Muscle of leg (tissue), 16 donors: ENCODE data around the gene FABP3. TPM values are rescaled to one million over a fixed set of nuclear protein-coding genes. Genes with fewer than 3 reads are reported as not detected.
A peak's percentile ranks its signal among the peaks of the same experiment; 100 is the strongest.

Source experiments
- DNase-seq: peaks from one replicate; pipeline ENCODE4 v3.0.0; 2013
- H3K27ac ChIP-seq: one replicate; pipeline ENCODE4 v1.5.1; 2013; ENCODE audit warnings: mild to moderate bottlenecking, low read length, control low read depth
- H3K27me3 ChIP-seq: one replicate; pipeline ENCODE4 v1.6.1; 2013; ENCODE audit warnings: low read length; ENCODE audit not compliant: control insufficient read depth, insufficient read depth
- H3K36me3 ChIP-seq: one replicate; pipeline ENCODE4 v1.6.1; 2013; ENCODE audit warnings: low read length; ENCODE audit not compliant: control insufficient read depth, insufficient read depth
- H3K4me1 ChIP-seq: one replicate; pipeline ENCODE4 v1.6.1; 2013; ENCODE audit warnings: low read length; ENCODE audit not compliant: control insufficient read depth, insufficient read depth
- H3K4me3 ChIP-seq: one replicate; pipeline ENCODE4 v1.5.1; 2013; ENCODE audit warnings: low read length, control low read depth
- H3K9me3 ChIP-seq: replicated peaks from 2 replicates; pipeline ENCODE4 v1.6.1; 2013; ENCODE audit warnings: low read depth, low read length; ENCODE audit not compliant: control insufficient read depth
- WGBS: methylation state at CpG from one replicate; pipeline ENCODE4 v1.1.5; 2013; ENCODE audit warnings: missing lambda C conversion rate; ENCODE audit not compliant: insufficient coverage; 5-methylcytosine and 5-hydroxymethylcytosine counted together
- long read RNA-seq, 11 donors: transcript quantifications; one replicate each; lab custom pipeline, GENCODE V29; 2026
- polyA plus RNA-seq, 8 donors: library from polyadenylated mRNA; unstranded; fragments of 120-200 nt; gene quantifications; one replicate each; pipeline versions ENCODE4 v1.2.1 to v1.2.3, GENCODE V29; 2013; ENCODE audit warnings: inconsistent platforms in 1 of 8, low replicate concordance in 1 of 8; ENCODE audit not compliant: insufficient read length in 8 of 8, insufficient read depth in 1 of 8
- total RNA-seq: library from RNA; stranded (reverse); fragments of 120-200 nt; gene quantifications from one replicate; pipeline ENCODE4 v1.2.4, GENCODE V29; 2013

The FABP3 gene
- total RNA-seq (169 TPM), polyA plus RNA-seq (100 to 1,000 TPM; 101 to 195 (median 150) TPM)
- long read RNA-seq, donor 1, transcript FABP3-201 (4 exons, 725 nt) = major isoform, 19 of 19 reads
- long read RNA-seq, donor 1, partial matches to known transcripts = 0 of 19 reads
- long read RNA-seq, donor 1, other reads (novel, unspliced or antisense) = 0 of 19 reads
- long read RNA-seq, donor 2, transcript FABP3-201 (4 exons, 725 nt) = major isoform, 7 of 7 reads
- long read RNA-seq, donor 2, partial matches to known transcripts = 0 of 7 reads
- long read RNA-seq, donor 2, other reads (novel, unspliced or antisense) = 0 of 7 reads
- long read RNA-seq, donor 3, transcript FABP3-201 (4 exons, 725 nt) = major isoform, 62 of 110 reads
- long read RNA-seq, donor 3, partial matches to known transcripts = 19 of 110 reads
- long read RNA-seq, donor 3, other reads (novel, unspliced or antisense) = 26 of 110 reads
- long read RNA-seq, donor 4, transcript FABP3-201 (4 exons, 725 nt) = major isoform, 43 of 64 reads
- long read RNA-seq, donor 4, transcript FABP3-203 (3 exons, 535 nt) = minor isoform, 7 of 64 reads
- long read RNA-seq, donor 4, partial matches to known transcripts = 14 of 64 reads
- long read RNA-seq, donor 4, other reads (novel, unspliced or antisense) = 0 of 64 reads
- long read RNA-seq, donor 5, transcript FABP3-201 (4 exons, 725 nt) = major isoform, 130 of 169 reads
- long read RNA-seq, donor 5, transcript FABP3-203 (3 exons, 535 nt) = minor isoform, 8 of 169 reads
- long read RNA-seq, donor 5, partial matches to known transcripts = 26 of 169 reads
- long read RNA-seq, donor 5, other reads (novel, unspliced or antisense) = 5 of 169 reads
- long read RNA-seq, donor 6, transcript FABP3-201 (4 exons, 725 nt) = major isoform, 143 of 186 reads
- long read RNA-seq, donor 6, transcript FABP3-203 (3 exons, 535 nt) = minor isoform, 15 of 186 reads
- long read RNA-seq, donor 6, partial matches to known transcripts = 28 of 186 reads
- long read RNA-seq, donor 6, other reads (novel, unspliced or antisense) = 0 of 186 reads
- long read RNA-seq, donor 7, transcript FABP3-203 (3 exons, 535 nt) = minor isoform, 11 of 135 reads
- long read RNA-seq, donor 7, transcript FABP3-201 (4 exons, 725 nt) = major isoform, 93 of 135 reads
- long read RNA-seq, donor 7, partial matches to known transcripts = 30 of 135 reads
- long read RNA-seq, donor 7, other reads (novel, unspliced or antisense) = 0 of 135 reads
- long read RNA-seq, donor 8, transcript FABP3-203 (3 exons, 535 nt) = minor isoform, 7 of 78 reads
- long read RNA-seq, donor 8, transcript FABP3-201 (4 exons, 725 nt) = major isoform, 62 of 78 reads
- long read RNA-seq, donor 8, partial matches to known transcripts = 9 of 78 reads
- long read RNA-seq, donor 8, other reads (novel, unspliced or antisense) = 0 of 78 reads
- long read RNA-seq, donor 9, transcript FABP3-201 (4 exons, 725 nt) = major isoform, 71 of 92 reads
- long read RNA-seq, donor 9, transcript FABP3-203 (3 exons, 535 nt) = minor isoform, 7 of 92 reads
- long read RNA-seq, donor 9, partial matches to known transcripts = 14 of 92 reads
- long read RNA-seq, donor 9, other reads (novel, unspliced or antisense) = 0 of 92 reads
- long read RNA-seq, donor 10, transcript FABP3-201 (4 exons, 725 nt) = major isoform, 123 of 169 reads
- long read RNA-seq, donor 10, transcript FABP3-203 (3 exons, 535 nt) = minor isoform, 18 of 169 reads
- long read RNA-seq, donor 10, partial matches to known transcripts = 23 of 169 reads
- long read RNA-seq, donor 10, other reads (novel, unspliced or antisense) = 5 of 169 reads
- long read RNA-seq, donor 11, transcript FABP3-201 (4 exons, 725 nt) = major isoform, 98 of 114 reads
- long read RNA-seq, donor 11, transcript FABP3-203 (3 exons, 535 nt) = minor isoform, 5 of 114 reads
- long read RNA-seq, donor 11, partial matches to known transcripts = 11 of 114 reads
- long read RNA-seq, donor 11, other reads (novel, unspliced or antisense) = 0 of 114 reads

DNA sequence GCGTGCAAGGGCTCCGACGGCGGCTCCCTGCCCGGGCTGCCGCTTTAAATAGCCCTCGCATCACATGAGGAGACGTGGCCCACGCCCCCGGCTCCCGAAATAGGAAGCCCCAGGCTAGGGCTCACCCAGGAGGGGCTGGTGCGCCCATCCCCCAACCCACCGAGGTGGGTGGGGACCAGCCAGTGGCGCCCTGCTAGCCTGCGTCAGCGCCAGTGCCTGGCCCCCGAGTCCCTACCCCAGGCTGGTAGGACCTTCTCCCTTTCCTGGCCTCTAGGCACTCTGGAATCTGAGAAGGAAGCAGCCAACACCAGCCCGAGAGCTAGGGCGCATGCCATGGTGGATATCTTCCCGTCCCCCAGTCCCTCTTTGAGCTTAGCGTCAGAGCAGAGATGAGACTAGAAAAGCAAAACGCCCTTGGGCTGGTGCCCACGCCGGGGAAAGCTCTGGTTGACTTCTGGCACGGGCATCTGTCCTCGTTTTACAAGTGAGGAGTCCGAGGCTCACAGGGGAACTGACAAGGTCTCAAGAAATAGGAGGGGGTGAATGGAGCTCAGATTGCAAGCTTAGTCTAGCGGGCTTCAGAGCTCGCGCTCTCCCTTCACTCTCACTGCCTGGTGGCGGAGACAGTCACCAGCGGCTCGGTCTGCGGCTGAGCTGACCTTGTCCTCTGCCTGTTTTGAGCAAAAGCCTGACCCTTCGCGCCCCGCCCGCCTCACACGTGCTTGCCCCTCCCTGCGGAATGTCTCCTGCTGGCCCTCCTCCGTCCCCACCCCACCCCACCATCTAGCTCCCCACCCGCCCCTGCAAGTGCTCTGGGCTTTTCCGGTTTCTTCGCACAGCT lies at the start of gene FABP3:
FABP3 (minus strand) TSS at position 21 of the 841 bp plus-strand sequence. CDS start 62 bp downstream, outside the sequence.
- H3K9me3 ChIP-seq = no peaks in the 10 kb centered on the region
- peak within 1 kb of the TSS; percentile 36 for H3K4me3 ChIP-seq
- H3K4me1 ChIP-seq = peaks cover 77% of the 10 kb centered on the region
- peaks cover 3% of the 10 kb centered on the region for H3K36me3 ChIP-seq
- peak; percentile 90 for DNase-seq
- H3K27ac ChIP-seq = peak within 1 kb of the TSS; percentile 96
- no peaks in the 10 kb centered on the region for H3K27me3 ChIP-seq
- under 1% methylated on average over 41 of the region's 44 CpGs for WGBS

DNA sequence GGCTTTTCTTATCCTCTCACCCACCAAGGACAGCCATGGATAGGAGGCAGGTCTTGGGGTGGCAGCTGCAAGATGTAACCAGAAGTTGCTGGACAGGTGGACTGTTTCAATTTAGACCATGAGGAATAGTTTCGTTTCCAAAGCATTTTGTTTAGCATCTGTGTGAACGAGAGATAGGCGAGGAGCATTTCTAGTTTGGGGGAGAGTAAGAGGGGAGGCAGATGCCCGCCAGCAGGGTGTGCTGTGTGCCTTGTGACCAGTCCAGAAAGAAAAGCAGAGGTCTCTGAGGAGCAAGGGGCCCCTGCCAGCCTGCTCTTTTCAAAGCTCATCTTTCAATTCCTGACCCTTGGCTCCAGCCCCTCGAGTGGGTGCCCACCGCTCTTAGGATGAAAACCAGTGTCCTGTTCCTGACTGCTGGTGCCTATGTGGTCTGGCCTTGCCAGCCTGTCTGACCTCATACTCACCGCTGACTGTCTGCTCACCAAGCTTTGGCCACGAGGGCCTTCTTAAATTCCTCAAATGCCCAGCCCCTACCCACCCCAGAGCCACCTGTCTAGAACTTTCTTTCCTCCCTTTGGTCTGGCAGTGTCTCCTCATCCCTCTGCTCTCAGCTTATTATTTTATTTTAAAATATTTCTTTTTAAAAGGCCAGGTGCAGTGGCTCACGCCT lies 48.6 kb upstream of the FABP3 start:
- WGBS = 52% methylated on average over 7 of the region's 9 CpGs
- H3K4me3 ChIP-seq = no peak overlapping the region
- H3K4me1 ChIP-seq = peaks cover 18% of the 10 kb centered on the region
- no peak for DNase-seq
- no peaks in the 10 kb centered on the region for H3K9me3 ChIP-seq
- peak overlapping the region; percentile 15 for H3K27ac ChIP-seq
- H3K27me3 ChIP-seq = no peaks in the 10 kb centered on the region
- peaks cover 15% of the 10 kb centered on the region for H3K36me3 ChIP-seq

DNA sequence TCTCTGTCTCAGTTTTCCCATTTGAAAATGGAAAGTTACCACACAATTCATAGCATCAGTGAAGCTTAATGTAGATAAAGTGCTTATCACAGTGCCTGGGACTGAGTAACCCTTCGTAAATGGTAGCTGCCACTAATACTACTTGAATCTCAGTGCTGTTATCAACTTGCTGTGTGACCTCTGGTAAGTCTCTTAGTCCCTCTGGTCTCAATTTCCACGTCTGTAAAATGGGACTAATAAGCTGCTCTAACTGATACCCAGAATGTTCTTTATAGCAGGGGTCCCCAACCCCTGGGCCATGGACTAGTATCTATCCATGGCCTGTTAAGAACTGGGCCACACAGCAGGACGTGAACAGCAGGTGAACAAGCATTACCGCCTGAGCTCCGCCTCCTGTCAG lies 47.8 kb upstream of the FABP3 start:
- no peak overlapping the region for H3K4me3 ChIP-seq
- H3K9me3 ChIP-seq = no peaks in the 10 kb centered on the region
- H3K27me3 ChIP-seq = no peaks in the 10 kb centered on the region
- peaks cover 9% of the 10 kb centered on the region for H3K36me3 ChIP-seq
- H3K4me1 ChIP-seq = peaks cover 21% of the 10 kb centered on the region
- H3K27ac ChIP-seq = no peak overlapping the region
- no peak for DNase-seq
- 83% methylated on average over 4 of the region's 5 CpGs for WGBS

DNA sequence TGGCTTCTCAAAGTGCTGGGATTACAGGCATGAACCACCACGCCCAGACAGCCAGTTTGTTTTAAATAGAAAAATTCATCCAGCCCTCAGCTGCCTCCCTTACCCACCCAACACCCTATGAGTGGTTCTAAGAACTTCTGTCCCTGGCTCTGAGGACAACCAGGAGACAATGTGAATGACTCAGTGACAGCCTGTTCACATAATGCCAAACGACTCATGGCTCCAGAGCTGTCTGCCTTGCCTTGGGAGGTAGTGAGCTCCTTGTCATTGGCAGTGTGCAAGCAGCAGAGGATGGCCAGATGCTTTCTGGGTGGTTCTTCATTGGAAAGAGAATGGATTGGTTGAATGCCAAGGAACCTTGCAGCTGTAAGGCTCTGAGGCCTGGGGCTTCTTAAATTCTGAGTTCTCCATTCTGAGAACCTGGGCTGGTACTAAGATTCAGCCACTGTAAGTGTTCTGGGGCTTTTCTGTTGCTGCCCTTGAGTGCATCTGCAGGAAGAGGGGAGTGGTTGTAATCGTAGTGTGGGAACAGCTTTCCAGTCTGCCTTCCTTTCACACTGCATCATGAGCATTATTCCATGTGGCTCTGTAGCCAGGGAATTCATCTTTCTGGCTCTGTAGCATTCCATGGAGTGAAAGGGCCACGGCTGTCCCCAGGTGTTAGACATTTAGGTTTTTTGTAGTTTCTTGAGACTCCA lies 45.9 kb upstream of the FABP3 start:
- Histone ChIP-seq H3K9me3 (no peaks in the 10 kb centered on the region), H3K27ac (no peak overlapping the region), H3K4me3 (no peak overlapping the region), H3K36me3 (peaks cover 9% of the 10 kb centered on the region), H3K4me1 (peaks cover 37% of the 10 kb centered on the region), H3K27me3 (peaks cover 13% of the 10 kb centered on the region)
- no peak for DNase-seq
- WGBS = 83% methylated on average over 1 of the region's 4 CpGs

DNA sequence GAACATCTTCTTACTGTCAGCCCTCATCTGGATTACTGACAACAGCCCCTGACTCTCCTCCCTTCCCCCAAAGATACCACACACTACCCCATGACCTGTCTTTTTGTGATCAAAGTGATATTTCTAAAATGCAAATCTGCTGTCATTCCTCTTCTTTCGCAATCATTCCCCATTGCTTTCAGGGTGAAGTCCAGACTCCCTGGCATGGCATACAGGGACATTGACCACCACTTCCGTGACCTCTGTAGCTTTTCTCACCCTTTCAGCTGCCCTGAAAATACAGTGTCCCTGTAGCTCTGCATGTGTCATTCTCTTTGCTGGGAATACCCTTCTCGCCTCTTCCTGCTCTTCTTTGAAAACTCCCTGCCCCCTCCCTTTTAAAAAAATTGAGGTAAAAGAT lies 44.3 kb upstream of the FABP3 start:
- WGBS = 88% methylated on average over 2 of the region's 3 CpGs
- Histone ChIP-seq H3K4me1 (peaks cover 41% of the 10 kb centered on the region), H3K36me3 (peaks cover 9% of the 10 kb centered on the region), H3K9me3 (no peaks in the 10 kb centered on the region), H3K4me3 (no peak overlapping the region), H3K27me3 (peaks cover 27% of the 10 kb centered on the region), H3K27ac (no peak overlapping the region)
- DNase-seq = no peak

DNA sequence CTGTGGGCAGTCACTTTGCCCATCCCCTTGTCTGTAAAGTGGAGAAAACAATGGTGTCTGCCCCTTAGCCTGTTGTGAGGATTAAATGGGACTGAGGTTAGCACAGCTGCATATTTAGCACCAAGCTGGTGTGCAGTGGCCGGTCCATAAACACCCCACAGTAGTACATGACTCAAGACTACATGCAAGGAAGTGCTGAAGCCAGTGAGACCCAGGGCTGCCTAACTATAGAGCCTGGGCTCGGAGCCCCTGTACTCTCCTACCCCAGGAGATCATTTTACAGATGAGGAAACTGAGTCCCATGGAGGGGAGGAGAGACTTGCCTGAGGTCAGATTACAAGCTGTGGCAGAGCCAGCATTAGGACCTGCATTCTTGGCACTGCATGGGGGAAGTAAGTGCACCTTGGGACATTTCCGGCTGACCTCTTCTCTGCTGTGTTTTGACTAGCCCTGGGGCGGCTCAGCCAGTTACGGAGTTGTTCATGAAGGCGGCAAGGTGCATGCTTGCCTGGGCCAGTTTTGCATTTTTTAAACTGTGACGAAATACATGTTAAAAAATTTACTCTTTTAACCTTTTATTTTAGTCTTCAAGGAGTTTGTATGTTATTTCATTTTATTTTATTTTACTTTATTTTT lies 43.3 kb upstream of the FABP3 start:
- DNase-seq = no peak
- Histone ChIP-seq H3K36me3 (peaks cover 9% of the 10 kb centered on the region), H3K9me3 (no peaks in the 10 kb centered on the region), H3K4me1 (peaks cover 35% of the 10 kb centered on the region), H3K27ac (no peak overlapping the region), H3K27me3 (peaks cover 32% of the 10 kb centered on the region), H3K4me3 (no peak overlapping the region)
- WGBS = no CpG with 5 or more reads among the region's 7 CpGs

DNA sequence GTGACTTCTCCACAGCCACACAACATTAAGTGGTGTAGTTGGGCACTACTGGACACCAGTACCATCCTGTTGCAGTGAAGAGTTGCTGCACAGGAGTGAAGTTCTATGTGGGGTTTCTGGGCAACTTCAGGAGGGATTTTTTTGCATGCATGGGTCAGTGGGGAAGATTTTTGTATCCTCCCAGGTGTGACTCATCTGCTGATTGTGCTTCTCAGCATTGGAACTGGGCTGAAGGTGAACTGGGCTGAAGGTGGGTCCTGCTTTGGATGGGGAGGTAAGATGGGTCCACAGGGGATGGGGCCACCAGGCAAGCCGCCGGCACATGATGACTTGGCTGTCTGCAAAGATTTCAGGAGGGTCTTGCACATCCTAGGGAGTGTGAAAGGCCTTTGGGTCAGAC lies 42.8 kb upstream of the FABP3 start:
- Histone ChIP-seq H3K4me1 (peaks cover 33% of the 10 kb centered on the region), H3K27me3 (peaks cover 36% of the 10 kb centered on the region), H3K27ac (no peak overlapping the region), H3K36me3 (peaks cover 9% of the 10 kb centered on the region), H3K9me3 (no peaks in the 10 kb centered on the region), H3K4me3 (no peak overlapping the region)
- no peak for DNase-seq
- 66% methylated on average over 2 of the region's 2 CpGs for WGBS
